GM23338 (cell line): Measurements from ENCODE around the gene EMX1. TPM values are rescaled to one million over a fixed set of nuclear protein-coding genes. Genes with fewer than 3 reads are reported as not detected.

Experiments used
- ATAC-seq: fragments of 200-7000 bp; cut with Tn5 transposase; 3 replicates; pipeline ENCODE4 v1.9.1; 2020
- DNase-seq: peaks from one replicate; pipeline ENCODE4 v3.0.0-alpha.2; 2015; ENCODE audit warnings: low spot score
- H2AFZ ChIP-seq: fragments of 200-600 bp; sonication (generic); 2 replicates; pipeline ENCODE4 v1.8.0; 2016; ENCODE audit warnings: antibody characterized with exemption, mild to moderate bottlenecking, moderate library complexity
- H3F3A ChIP-seq: fragments of 200-600 bp; sonication (generic); replicated peaks from 2 replicates; pipeline ENCODE4 v1.8.0; 2017; ENCODE audit warnings: antibody characterized with exemption, mixed run types, low read depth
- H3K27ac ChIP-seq: fragments of 200-600 bp; sonication (generic); 2 replicates; pipeline ENCODE4 v1.6.1; 2016; ENCODE audit warnings: low read depth
- H3K27me3 ChIP-seq: fragments of 200-600 bp; sonication (generic); 2 replicates; pipeline ENCODE4 v1.8.0; 2016; ENCODE audit warnings: mild to moderate bottlenecking, mixed run types, moderate library complexity; ENCODE audit not compliant: insufficient read depth
- H3K36me3 ChIP-seq: fragments of 200-600 bp; sonication (generic); 2 replicates; pipeline ENCODE4 v1.8.0; 2016; ENCODE audit warnings: mild to moderate bottlenecking; ENCODE audit not compliant: insufficient read depth
- H3K4me1 ChIP-seq: fragments of 200-600 bp; sonication (generic); 2 replicates; pipeline ENCODE4 v1.8.0; 2016; ENCODE audit warnings: mild to moderate bottlenecking, moderate library complexity; ENCODE audit not compliant: insufficient read depth
- H3K4me2 ChIP-seq: fragments of 200-600 bp; sonication (generic); 2 replicates; pipeline ENCODE4 v1.7.1; 2017; ENCODE audit warnings: mixed run types
- H3K4me3 ChIP-seq: fragments of 200-600 bp; sonication (generic); 2 replicates; pipeline ENCODE4 v1.6.1; 2016; ENCODE audit warnings: mixed run types
- H3K79me2 ChIP-seq: fragments of 200-600 bp; sonication (generic); replicated peaks from 2 replicates; pipeline ENCODE4 v1.8.0; 2017; ENCODE audit warnings: mild to moderate bottlenecking; ENCODE audit not compliant: insufficient read depth
- H3K9me2 ChIP-seq: fragments of 200-600 bp; sonication (generic); 2 replicates; pipeline ENCODE4 v1.8.0; 2017; ENCODE audit not compliant: insufficient read depth
- H4K20me1 ChIP-seq: fragments of 200-600 bp; sonication (generic); replicated peaks from 2 replicates; pipeline ENCODE4 v1.8.0; 2017; ENCODE audit warnings: mild to moderate bottlenecking; ENCODE audit not compliant: insufficient read depth
- H3K27ac Mint-ChIP-seq: 2 replicates; pipeline ENCODE4 v1.8.0; 2020; ENCODE audit warnings: inconsistent platforms, mild to moderate bottlenecking, moderate library complexity, mixed read lengths
- H3K27me3 Mint-ChIP-seq: 3 replicates; pipeline ENCODE4 v1.8.0; 2022; ENCODE audit warnings: low read depth, mild to moderate bottlenecking, moderate library complexity, mixed read lengths, inconsistent platforms; ENCODE audit not compliant: insufficient read depth, poor library complexity
- H3K36me3 Mint-ChIP-seq: 3 replicates; pipeline ENCODE4 v1.8.0; 2021; ENCODE audit warnings: low read depth, mild to moderate bottlenecking, inconsistent platforms, moderate library complexity, mixed read lengths
- H3K4me1 Mint-ChIP-seq: 3 replicates; pipeline ENCODE4 v1.8.0; 2020; ENCODE audit warnings: mild to moderate bottlenecking, inconsistent platforms, mixed read lengths
- H3K4me3 Mint-ChIP-seq: 3 replicates; pipeline ENCODE4 v1.8.0; 2021; ENCODE audit warnings: moderate library complexity, mild to moderate bottlenecking, inconsistent platforms, mixed read lengths
- H3K9me3 Mint-ChIP-seq: 3 replicates; pipeline ENCODE4 v1.8.0; 2020; ENCODE audit warnings: moderate library complexity, mild to moderate bottlenecking, inconsistent platforms, mixed read lengths
- CREB1 ChIP-seq: fragments of 250-450 bp; sonication (Bioruptor Pico); IDR thresholded peaks from 2 replicates; pipeline ENCODE4 v1.5.0; 2020; ENCODE audit warnings: low read depth, mild to moderate bottlenecking, moderate library complexity
- EZH2 ChIP-seq: fragments of 200-600 bp; sonication (generic); IDR thresholded peaks from one replicate; pipeline ENCODE4 v1.8.0; 2017; ENCODE audit warnings: antibody characterized with exemption, mild to moderate bottlenecking, low read depth; ENCODE audit not compliant: unreplicated experiment
- EZH2phosphoT487 ChIP-seq: fragments of 200-600 bp; sonication (generic); IDR thresholded peaks from one replicate; pipeline ENCODE4 v1.8.1; 2018; ENCODE audit warnings: antibody characterized with exemption; ENCODE audit not compliant: unreplicated experiment
- NANOG ChIP-seq: IDR thresholded peaks from 2 replicates; pipeline ENCODE4 v1.6.1; 2016; ENCODE audit warnings: antibody characterized with exemption, borderline replicate concordance
- POLR2AphosphoS5 ChIP-seq: IDR thresholded peaks from 2 replicates; pipeline ENCODE4 v1.6.1; 2016; ENCODE audit warnings: antibody characterized with exemption, low read depth
- STAT1 ChIP-seq: IDR thresholded peaks from one replicate; pipeline ENCODE4 v1.6.1; 2016; ENCODE audit warnings: antibody characterized with exemption; ENCODE audit not compliant: unreplicated experiment
- ZNF114 ChIP-seq: fragments of 250-450 bp; sonication (Bioruptor Pico); IDR thresholded peaks from 2 replicates; pipeline ENCODE4 v1.5.0; 2020; ENCODE audit warnings: mild to moderate bottlenecking, moderate library complexity
- ZNF331 ChIP-seq: fragments of 250-450 bp; sonication (Bioruptor Pico); IDR thresholded peaks from 2 replicates; pipeline ENCODE4 v1.5.0; 2020; ENCODE audit warnings: low read depth, mild to moderate bottlenecking, moderate library complexity
- polyA plus RNA-seq: library from polyadenylated mRNA; unstranded; fragments of >200 nt; fragmentation: Nextera tagmentation; extraction: Ambion mirVana; gene quantifications from 2 replicates; pipeline ENCODE4 v1.2.1, GENCODE V29; 2016
- total RNA-seq: library from RNA; depleted of rRNA; stranded (reverse); fragments of >200 nt; shearing (Covaris generic); gene quantifications from 2 replicates; pipeline ENCODE4 v1.2.3, GENCODE V29; 2014
- TF ChIP-seq, protein P1 (sequence below), 2 experiments: fragments of 200-600 bp in 1 of 2; sonication (generic) in 1 of 2; conservative IDR thresholded peaks; 2 replicates each; pipeline versions ENCODE4 v1.5.1 to v1.6.1; 2016 to 2017; ENCODE audit warnings: antibody characterized with exemption in 2 of 2, low read depth in 2 of 2, mild to moderate bottlenecking in 2 of 2, moderate library complexity in 1 of 2
- TF ChIP-seq, protein P2 (sequence below): IDR thresholded peaks from 2 replicates; pipeline ENCODE4 v1.6.1; 2016; ENCODE audit warnings: antibody characterized with exemption
- TF ChIP-seq, protein P3 (sequence below): IDR thresholded peaks from one replicate; pipeline ENCODE4 v1.6.1; 2018; ENCODE audit warnings: antibody characterized with exemption; ENCODE audit not compliant: unreplicated experiment

Gene EMX1
- total and polyA plus RNA-seq, 2 experiments from 2014 or later = 3.9 to 7.9 TPM

DNA sequence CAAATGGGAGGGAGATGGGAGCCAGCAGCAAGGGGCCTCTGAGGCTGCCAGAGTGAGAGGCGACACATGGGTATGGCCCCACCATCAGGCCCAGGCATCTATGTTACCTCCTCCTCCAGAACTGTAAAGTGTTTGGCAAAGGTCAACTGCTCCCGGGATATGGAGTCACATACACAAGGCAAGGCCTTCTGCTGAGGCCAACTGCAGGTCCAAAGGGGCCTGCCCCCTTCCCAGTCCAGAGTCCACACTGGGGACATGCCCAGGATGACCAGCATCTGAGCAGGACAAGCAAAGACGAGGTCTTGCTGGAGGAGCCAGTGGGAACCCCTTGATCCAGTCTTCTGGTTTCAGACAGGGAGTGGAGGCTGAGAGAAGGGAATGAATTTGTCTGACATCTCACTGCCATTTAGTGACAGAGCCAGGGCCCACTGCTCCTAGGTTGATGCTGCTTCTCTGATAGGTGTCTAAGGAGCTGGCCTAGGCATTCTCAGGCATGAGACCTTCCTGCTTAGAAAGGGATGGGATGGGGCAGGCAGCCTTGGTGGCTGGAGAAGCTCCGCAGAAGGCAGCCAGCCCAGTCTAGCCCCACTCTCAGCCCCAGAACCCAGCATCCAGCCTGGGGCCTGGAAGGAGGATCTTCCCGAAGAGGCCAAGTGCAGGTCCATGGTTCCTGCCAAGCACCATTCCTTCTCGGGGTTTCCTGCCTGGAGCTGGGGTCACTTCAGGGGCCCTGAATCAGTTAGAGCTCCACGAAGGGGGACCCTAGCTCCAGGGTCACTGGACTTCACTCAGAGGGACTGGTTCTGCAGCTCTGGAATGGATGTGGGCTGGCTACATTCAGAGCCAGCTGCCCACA, 26.4 kb downstream of the EMX1 start (continued):
- TF ChIP-seq, protein P1, sequence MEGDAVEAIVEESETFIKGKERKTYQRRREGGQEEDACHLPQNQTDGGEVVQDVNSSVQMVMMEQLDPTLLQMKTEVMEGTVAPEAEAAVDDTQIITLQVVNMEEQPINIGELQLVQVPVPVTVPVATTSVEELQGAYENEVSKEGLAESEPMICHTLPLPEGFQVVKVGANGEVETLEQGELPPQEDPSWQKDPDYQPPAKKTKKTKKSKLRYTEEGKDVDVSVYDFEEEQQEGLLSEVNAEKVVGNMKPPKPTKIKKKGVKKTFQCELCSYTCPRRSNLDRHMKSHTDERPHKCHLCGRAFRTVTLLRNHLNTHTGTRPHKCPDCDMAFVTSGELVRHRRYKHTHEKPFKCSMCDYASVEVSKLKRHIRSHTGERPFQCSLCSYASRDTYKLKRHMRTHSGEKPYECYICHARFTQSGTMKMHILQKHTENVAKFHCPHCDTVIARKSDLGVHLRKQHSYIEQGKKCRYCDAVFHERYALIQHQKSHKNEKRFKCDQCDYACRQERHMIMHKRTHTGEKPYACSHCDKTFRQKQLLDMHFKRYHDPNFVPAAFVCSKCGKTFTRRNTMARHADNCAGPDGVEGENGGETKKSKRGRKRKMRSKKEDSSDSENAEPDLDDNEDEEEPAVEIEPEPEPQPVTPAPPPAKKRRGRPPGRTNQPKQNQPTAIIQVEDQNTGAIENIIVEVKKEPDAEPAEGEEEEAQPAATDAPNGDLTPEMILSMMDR (conservative IDR thresholded peaks at IDR 0.05; ENCODE audit: low read depth in 2 of 2) = no peak
- TF ChIP-seq CREB1 (CRISPR knock-in tag) = no peak
- TF ChIP-seq, protein P2, sequence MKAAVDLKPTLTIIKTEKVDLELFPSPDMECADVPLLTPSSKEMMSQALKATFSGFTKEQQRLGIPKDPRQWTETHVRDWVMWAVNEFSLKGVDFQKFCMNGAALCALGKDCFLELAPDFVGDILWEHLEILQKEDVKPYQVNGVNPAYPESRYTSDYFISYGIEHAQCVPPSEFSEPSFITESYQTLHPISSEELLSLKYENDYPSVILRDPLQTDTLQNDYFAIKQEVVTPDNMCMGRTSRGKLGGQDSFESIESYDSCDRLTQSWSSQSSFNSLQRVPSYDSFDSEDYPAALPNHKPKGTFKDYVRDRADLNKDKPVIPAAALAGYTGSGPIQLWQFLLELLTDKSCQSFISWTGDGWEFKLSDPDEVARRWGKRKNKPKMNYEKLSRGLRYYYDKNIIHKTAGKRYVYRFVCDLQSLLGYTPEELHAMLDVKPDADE = no peak

DNA sequence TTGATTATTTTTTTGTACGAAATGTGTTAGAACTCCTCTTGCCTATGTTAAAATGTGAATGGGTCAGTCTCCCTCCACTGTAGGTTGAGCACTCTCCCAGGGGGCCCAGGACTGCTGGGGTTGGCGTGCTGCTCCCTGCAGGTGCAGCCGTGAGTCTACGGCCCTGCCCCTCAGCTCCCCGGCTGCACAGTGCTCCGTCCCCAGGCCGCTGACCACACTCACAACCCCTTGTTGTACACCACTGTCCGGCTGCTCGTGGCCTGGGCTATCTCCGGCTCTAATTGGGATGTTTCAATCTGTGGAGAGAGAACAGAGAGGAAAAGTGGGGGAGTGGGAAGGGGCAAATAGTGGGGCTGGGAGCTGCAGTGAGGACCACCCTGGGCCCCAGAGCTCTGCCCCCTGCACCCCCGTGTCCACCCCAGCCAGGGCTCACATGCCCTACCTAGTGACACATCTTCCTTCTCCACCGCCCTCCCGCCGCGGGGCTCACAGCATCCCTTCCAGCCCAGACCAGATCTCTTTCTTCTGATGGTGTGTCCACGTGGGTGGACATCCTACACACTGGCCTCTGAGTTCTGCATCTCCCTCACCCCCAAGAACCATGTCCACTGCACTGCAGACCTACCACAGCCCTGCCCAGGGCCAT, 27.6 kb downstream of the EMX1 start:
- ATAC-seq (no peak), DNase-seq (no peak)
- no peak overlapping the region for H3K27ac ChIP-seq
- no peaks in the 10 kb centered on the region for H3F3A ChIP-seq
- H2AFZ ChIP-seq = no peak overlapping the region
- Mint-ChIP-seq H3K27me3 (peaks cover 12% of the 10 kb centered on the region), H3K4me3 (no peak overlapping the region), H3K4me1 (peaks cover 38% of the 10 kb centered on the region), H3K27ac (no peak overlapping the region), H3K9me3 (peaks cover 4% of the 10 kb centered on the region; the same call in 2 of the 3 replicates), H3K36me3 (peaks cover 21% of the 10 kb centered on the region)
- H3K4me1 ChIP-seq = peaks cover 12% of the 10 kb centered on the region; the same call in 1 of the 2 replicates
- no peaks in the 10 kb centered on the region for H3K27me3 ChIP-seq
- H3K9me2 ChIP-seq = no peaks in the 10 kb centered on the region
- no peaks in the 10 kb centered on the region for H3K36me3 ChIP-seq
- no peak overlapping the region for H3K4me2 ChIP-seq
- H4K20me1 ChIP-seq = no peaks in the 10 kb centered on the region
- no peak overlapping the region for H3K4me3 ChIP-seq
- no peaks in the 10 kb centered on the region for H3K79me2 ChIP-seq
- TF ChIP-seq POLR2AphosphoS5 (no peak), NANOG (no peak), STAT1 (no peak), CREB1 (CRISPR knock-in tag) (no peak), EZH2 (no peak), EZH2phosphoT487 (no peak), ZNF114 (no peak), ZNF331 (CRISPR knock-in tag) (no peak)
- TF ChIP-seq, protein P2 = no peak
- TF ChIP-seq, protein P3, sequence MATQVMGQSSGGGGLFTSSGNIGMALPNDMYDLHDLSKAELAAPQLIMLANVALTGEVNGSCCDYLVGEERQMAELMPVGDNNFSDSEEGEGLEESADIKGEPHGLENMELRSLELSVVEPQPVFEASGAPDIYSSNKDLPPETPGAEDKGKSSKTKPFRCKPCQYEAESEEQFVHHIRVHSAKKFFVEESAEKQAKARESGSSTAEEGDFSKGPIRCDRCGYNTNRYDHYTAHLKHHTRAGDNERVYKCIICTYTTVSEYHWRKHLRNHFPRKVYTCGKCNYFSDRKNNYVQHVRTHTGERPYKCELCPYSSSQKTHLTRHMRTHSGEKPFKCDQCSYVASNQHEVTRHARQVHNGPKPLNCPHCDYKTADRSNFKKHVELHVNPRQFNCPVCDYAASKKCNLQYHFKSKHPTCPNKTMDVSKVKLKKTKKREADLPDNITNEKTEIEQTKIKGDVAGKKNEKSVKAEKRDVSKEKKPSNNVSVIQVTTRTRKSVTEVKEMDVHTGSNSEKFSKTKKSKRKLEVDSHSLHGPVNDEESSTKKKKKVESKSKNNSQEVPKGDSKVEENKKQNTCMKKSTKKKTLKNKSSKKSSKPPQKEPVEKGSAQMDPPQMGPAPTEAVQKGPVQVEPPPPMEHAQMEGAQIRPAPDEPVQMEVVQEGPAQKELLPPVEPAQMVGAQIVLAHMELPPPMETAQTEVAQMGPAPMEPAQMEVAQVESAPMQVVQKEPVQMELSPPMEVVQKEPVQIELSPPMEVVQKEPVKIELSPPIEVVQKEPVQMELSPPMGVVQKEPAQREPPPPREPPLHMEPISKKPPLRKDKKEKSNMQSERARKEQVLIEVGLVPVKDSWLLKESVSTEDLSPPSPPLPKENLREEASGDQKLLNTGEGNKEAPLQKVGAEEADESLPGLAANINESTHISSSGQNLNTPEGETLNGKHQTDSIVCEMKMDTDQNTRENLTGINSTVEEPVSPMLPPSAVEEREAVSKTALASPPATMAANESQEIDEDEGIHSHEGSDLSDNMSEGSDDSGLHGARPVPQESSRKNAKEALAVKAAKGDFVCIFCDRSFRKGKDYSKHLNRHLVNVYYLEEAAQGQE = no peak
- TF ChIP-seq, protein P1 (conservative IDR thresholded peaks at IDR 0.05; ENCODE audit: low read depth in 2 of 2) = no peak
